Stimulated activated effector memory CD8-positive, alpha-beta T cell treated with anti-CD3 and anti-CD28 coated beads, Interleukin-12 subunit alpha, Interleukin-12 subunit beta, amount 100 ng/mL, for 72 hours (primary cell): Measurements from ENCODE around the gene SLC41A1.

Experiments
- ATAC-seq: fragments of 150-1000 bp; cut with Tn5 transposase; 2 replicates; pipeline ENCODE4 v1.10.0; 2021
- DNase-seq, 2 donors: peaks; one replicate each; pipeline ENCODE4 v3.0.0; 2021 to 2022; ENCODE audit warnings: low spot score in 2 of 2
- H3K27ac Mint-ChIP-seq: one replicate; pipeline ENCODE4 v1.8.0; 2022; ENCODE audit warnings: mild to moderate bottlenecking, mixed read lengths
- H3K36me3 Mint-ChIP-seq: one replicate; pipeline ENCODE4 v1.8.0; 2022; ENCODE audit warnings: mild to moderate bottlenecking, mixed read lengths
- H3K4me1 Mint-ChIP-seq: one replicate; pipeline ENCODE4 v1.8.0; 2022; ENCODE audit warnings: mixed read lengths
- H3K4me3 Mint-ChIP-seq: one replicate; pipeline ENCODE4 v1.8.0; 2022; ENCODE audit warnings: mild to moderate bottlenecking, mixed read lengths
- H3K9me3 Mint-ChIP-seq: one replicate; pipeline ENCODE4 v1.8.0; 2022; ENCODE audit warnings: mixed read lengths

The SLC41A1 gene

DNA sequence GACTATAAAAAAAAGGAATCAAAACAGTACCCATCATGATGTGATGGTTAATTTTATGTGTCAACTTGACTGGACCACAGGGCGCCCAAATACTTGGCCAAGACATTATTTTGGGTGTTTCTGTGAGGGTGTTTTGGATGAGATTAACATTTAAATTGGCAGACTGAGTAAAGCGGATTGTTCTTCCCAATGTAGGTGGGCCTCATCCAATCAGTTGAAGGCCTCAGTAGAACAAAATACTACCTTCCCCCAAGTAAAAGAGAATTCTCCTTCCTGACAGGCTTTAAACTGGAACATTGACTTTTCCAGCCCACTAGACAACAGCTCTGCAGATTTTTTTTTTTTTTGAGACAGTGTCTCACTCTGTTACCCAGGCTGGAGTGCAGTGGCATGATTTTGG, 48.4 kb downstream of the SLC41A1 start:
- DNase-seq (no peak), ATAC-seq (no peak)
- H3K27ac Mint-ChIP-seq: peak overlapping the region; percentile 29
- H3K36me3 Mint-ChIP-seq: peaks cover 40% of the 10 kb centered on the region
- H3K9me3 Mint-ChIP-seq: no peaks in the 10 kb centered on the region
- peaks cover 7% of the 10 kb centered on the region for H3K4me1 Mint-ChIP-seq
- H3K4me3 Mint-ChIP-seq: no peak overlapping the region

DNA sequence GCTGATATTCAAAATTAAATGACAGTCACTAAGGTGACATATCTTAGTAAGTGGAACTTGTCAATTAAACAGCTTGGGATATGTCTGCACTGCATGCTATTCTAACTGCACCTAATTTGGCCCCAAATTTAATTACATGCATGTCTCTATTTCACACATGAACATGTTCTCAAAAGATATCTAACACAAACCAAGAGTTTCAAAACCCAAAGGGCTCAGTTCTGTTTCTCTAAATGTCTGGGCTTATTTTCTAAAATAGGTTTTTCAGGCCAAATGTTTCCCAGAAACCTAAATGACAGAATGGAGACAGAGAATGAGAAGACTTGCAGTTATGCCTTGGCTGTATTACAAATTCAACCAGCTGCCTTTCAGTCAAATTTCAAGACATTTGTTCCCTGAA, 49.0 kb downstream of the SLC41A1 start:
- H3K36me3 Mint-ChIP-seq: peaks cover 34% of the 10 kb centered on the region
- H3K4me1 Mint-ChIP-seq: peaks cover 7% of the 10 kb centered on the region
- ATAC-seq (peak; percentile 64), DNase-seq (no peak)
- H3K4me3 Mint-ChIP-seq: no peak overlapping the region
- peak overlapping the region; percentile 29 for H3K27ac Mint-ChIP-seq
- H3K9me3 Mint-ChIP-seq: no peaks in the 10 kb centered on the region

DNA sequence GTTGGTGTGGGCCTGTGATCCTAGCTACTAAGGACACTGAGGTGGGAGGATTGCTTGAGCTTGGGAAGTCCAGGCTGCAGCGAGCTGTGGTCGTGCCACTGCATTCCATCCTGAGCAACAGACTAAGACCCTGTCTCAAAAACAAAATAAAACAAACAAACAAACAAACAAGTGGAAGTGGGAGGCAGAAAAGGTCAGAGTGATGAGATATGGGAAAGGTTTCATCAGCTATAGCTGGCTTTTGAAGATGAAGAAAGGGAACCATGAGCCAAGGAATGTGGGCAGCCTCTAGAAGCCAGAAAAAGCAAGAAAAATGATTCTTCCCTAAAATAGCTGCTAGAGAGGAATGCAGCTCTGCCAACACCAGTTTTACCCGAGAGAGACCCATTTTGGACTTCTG, 52.4 kb downstream of the SLC41A1 start:
- no peak overlapping the region for H3K4me3 Mint-ChIP-seq
- no peaks in the 10 kb centered on the region for H3K4me1 Mint-ChIP-seq
- peak overlapping the region; percentile 84 for H3K27ac Mint-ChIP-seq
- H3K36me3 Mint-ChIP-seq: peaks cover 9% of the 10 kb centered on the region
- ATAC-seq (no peak), DNase-seq (no peak)
- H3K9me3 Mint-ChIP-seq: no peaks in the 10 kb centered on the region

DNA sequence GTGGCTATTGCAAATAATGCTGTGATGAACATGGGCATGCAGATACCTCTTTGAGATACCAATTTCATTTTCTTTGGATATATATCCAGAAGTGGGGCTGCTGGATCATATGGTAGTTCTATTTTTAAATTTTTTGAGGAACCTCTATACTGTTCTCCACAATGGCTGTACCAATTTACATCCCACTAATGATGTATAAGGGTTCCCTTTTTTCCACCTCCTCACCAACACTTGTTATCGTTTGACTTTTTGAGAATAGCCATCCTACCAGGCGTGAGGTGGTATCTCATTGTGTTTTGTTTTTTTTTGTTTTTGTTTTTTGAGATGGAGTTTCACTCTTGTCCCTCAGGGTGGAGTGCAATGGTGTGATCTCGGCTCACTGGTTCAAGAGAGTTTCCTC, 56.4 kb downstream of the SLC41A1 start:
- DNase-seq: no peak
- ATAC-seq: no peak
- no peaks in the 10 kb centered on the region for H3K4me1 Mint-ChIP-seq
- H3K36me3 Mint-ChIP-seq: peaks cover 5% of the 10 kb centered on the region
- no peak overlapping the region for H3K27ac Mint-ChIP-seq
- H3K4me3 Mint-ChIP-seq: no peak overlapping the region
- no peaks in the 10 kb centered on the region for H3K9me3 Mint-ChIP-seq

DNA sequence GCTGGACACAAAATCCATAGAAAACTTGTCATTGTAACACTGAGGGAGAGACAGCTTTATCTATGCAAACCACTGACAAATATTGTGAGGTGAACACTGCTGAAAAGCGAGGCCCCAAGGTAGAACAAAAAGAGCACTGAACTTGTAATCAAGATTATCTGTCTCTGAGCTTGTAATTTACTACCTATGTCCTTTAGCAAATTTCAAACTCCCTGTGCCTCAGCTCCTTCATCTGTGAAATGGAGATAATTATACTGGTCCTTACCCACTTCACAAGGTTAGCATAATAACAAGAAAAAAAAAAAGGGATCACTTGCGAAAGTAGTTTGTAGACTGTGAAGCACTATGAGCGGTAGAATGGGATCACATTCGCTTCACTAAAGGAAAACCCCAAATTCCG, 58.1 kb downstream of the SLC41A1 start:
- Mint-ChIP-seq H3K4me3 (no peak overlapping the region), H3K36me3 (peaks cover 6% of the 10 kb centered on the region), H3K4me1 (peaks cover 14% of the 10 kb centered on the region), H3K27ac (no peak overlapping the region), H3K9me3 (no peaks in the 10 kb centered on the region)
- ATAC-seq (no peak), DNase-seq (no peak)

DNA sequence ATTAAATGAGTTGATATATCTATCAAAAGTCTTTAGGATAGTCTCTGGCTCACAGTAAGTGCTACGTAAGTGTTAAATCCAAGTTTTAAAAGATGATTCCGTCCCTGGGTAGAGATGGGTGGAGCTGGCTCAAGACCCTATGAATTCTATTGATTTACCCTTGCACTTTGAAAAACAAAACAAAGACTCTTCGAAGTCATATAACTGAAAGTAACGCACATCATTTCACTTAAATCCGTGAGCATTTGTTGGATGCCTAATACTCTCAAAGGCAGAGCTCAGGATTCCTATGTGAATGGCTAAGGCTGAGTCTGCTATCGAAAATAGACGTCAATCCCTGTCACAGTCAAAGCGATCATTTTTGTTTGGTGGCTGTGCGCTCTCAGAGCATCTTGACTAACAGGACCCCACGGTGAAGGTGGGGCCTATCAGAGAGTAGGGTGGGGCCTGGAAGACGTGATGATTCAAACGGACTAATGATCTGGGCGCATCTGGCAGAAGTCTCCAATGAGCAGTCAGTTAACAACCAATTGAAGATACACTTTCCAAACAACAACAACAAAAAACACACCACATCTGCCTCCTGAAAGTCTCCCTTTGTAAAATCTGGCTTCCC, 61.9 kb downstream of the SLC41A1 start:
- no peak for ATAC-seq
- peak overlapping the region; percentile 90 for H3K4me3 Mint-ChIP-seq
- no peak for DNase-seq
- H3K36me3 Mint-ChIP-seq: peaks cover 44% of the 10 kb centered on the region
- peaks cover 39% of the 10 kb centered on the region for H3K4me1 Mint-ChIP-seq
- H3K9me3 Mint-ChIP-seq: no peaks in the 10 kb centered on the region
- H3K27ac Mint-ChIP-seq: peak overlapping the region; percentile 99

DNA sequence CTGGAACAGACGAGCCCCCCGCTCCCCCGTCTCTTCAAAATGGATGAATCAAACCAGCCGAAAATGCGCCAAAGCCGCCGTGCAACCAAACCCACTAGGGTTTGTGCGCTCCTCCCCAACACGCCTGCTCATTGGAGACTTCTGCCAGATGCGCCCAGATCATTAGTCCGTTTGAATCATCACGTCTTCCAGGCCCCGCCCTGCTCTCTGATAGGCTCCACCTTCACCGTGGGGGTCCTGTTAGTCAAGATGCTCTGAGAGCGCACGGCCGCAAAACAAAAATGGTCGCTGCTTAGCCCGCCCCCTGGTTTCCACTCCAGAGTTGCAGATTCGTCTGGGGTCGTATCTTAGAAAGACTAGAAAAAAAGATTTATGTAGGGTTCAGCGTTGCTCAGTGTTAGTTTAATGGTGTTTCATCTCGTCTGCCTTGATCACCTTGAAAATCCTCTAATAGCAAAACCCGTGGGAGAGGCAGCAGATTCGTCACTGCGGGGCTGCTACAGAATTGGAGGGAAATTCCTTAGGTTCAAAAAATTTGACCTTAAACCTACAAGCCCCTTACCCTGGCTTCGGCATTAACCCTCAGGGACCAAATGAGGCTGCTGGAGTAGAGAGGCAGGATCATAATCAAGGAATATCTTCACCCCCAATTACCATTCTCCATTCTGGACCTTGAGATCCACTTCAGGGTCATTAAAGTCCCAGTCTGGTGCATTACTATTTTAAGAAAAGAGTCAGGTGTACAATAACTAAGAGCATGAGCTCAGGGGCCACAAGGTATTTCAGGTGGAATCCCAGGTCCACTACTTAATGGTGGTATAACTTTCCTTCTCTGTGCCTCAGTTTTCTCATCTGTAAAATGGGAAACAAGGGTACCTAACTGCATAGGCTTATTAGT, 62.6 kb downstream of the SLC41A1 start, which contains the start of gene NUCKS1:
Gene NUCKS1 (minus strand): TSS at position 45 of the 898 bp plus-strand sequence. CDS start 209 bp downstream, outside the sequence.
- H3K27ac Mint-ChIP-seq: peak within 1 kb of the TSS; percentile 99
- no peaks in the 10 kb centered on the region for H3K9me3 Mint-ChIP-seq
- H3K36me3 Mint-ChIP-seq: peaks cover 51% of the 10 kb centered on the region
- DNase-seq: peak; percentile 73 to 95
- H3K4me1 Mint-ChIP-seq: peaks cover 39% of the 10 kb centered on the region
- peak; percentile 87 for ATAC-seq
- H3K4me3 Mint-ChIP-seq: peak within 1 kb of the TSS; percentile 90

DNA sequence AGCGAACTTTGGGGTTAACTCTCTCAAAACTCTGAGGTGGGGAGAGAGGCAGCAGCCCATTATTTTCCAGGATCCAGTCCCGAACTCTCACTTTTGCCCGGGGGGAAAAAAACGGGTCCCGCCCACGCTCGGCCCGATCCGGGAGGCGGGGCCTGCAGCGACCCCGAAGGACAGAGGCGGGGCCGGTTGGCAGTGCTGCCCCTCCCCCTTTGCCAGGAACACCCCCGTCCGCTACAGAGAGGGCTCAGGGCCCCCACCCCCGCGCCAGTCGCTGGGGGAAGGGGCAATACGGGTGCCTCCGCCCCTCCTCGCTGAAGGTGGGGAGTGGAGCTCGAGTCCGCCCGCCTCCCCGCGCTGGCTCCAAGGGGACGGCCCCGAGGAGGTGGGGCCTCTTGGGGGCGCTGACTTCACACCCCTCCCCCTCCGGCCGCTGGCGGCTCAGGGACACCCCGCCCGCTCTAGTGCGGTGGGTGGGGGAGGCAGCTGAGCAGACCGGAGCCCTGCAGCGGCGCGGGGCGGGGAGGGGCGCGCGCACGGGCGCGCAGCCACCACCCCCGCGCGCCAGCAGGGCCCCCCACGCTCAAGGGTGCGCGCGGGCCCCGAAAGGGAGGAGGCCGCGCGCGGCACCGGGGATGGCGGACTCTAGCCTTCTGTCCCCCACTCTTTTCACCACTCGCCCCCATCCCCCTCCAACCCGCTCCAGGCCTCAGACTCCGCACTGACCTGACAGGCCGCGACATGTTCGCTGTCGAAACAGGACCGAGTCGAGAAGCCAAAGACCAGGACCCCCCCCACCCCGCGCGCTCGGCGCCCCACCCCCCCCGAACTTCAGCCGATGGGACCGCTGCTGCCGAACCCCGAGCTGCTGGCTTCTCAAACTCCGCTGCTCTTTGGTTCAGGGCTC, 63.5 kb downstream of the SLC41A1 start:
- DNase-seq (peak; percentile 95 to 97), ATAC-seq (peak; percentile 85)
- Mint-ChIP-seq H3K4me1 (peaks cover 39% of the 10 kb centered on the region), H3K36me3 (peaks cover 60% of the 10 kb centered on the region), H3K9me3 (no peaks in the 10 kb centered on the region), H3K27ac (peak overlapping the region; percentile 99), H3K4me3 (peak overlapping the region; percentile 90)

DNA sequence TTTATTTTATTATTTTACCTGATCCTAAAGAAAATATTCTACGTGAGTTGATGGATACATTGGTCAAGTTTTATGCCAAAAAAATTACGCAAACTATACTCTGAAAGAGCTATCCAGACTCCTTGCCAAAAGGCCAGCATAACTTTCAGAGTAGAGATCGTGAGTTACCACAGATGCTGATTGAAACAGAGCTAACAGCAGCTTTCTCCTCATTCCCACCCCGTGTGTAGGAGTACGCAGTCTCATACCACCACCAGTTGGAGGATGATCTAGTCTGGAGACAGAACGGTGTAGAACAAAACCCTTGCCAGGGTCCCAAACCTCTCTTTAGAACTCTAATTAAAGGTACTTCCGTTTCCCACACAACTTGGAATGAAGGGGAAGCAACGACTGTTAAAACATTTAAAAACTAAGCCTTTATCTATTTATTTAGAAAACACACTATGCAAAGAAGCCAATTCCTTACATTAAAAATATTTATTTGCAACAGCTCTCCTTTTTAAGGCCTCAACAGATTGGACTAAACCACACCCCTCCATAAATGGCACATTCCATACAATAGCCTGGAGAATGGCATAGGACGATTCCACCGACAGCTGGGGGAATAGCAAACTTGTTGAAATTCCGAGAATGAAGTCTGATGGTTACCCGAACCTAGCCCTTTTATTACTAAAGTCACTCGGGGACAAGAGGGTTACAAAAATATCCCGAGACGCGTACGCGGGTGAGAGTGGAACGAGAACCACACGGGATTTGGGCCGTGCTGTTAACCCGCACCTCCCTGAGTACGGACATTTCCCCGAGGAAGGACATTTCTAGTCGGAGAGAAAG, 64.4 kb downstream of the SLC41A1 start:
- peak; percentile 52 for ATAC-seq
- Mint-ChIP-seq H3K9me3 (no peaks in the 10 kb centered on the region), H3K36me3 (peaks cover 60% of the 10 kb centered on the region), H3K4me1 (peaks cover 46% of the 10 kb centered on the region), H3K4me3 (peak overlapping the region; percentile 90), H3K27ac (peak overlapping the region; percentile 99)
- peak; percentile 15 to 72 for DNase-seq

DNA sequence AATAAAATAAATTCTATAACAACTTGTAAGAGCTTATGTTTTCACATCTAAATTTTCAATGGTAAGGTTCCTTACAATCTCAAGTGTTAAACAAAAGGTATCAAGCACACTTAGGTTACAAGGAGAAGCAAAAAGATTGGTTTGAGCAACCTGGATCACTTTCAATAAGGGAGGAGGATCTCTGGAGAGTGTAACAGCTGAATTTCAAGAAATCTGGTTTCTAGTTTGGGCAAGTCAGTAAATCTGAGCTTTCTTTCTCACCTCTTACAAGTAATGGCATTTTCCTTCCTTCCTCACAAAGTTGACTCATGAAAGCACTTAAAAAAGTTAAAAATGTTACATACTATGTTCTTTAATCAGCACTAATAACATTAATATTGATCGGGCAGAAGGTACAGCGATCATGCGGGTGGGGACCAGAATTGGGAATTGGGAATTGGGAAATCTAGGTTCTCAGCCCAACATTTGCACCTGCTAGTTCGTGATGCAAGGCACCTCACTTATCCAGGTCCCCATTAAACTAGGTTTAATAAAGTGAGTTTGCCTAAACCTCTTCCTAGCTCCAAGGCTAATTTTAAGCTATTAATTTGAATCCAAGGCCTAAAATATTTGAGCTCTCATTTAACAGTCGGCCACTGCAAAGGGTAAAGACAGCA, 66.1 kb downstream of the SLC41A1 start:
- no peak for DNase-seq
- peak overlapping the region; percentile 68 for H3K27ac Mint-ChIP-seq

DNA sequence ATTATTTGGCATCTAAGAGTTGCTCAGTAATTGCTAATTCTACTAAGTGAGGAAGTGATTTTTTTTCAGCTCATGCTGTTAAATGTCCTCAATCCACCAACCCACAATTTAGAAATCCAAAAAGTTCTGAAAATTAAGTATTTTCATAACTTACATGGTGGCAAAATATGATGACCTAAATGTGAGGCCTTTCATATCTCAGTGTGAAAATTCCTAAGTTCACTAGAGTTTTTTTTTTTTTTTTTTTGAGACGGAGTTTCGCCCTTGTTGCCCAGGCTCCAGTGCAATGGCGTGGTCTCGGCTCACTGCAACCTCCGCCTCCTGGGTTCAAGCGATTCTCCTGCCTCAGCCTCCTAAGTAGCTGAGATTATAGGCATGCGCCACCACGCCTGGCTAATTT, 68.6 kb downstream of the SLC41A1 start:
- H3K36me3 Mint-ChIP-seq: peaks cover 82% of the 10 kb centered on the region
- peaks cover 48% of the 10 kb centered on the region for H3K4me1 Mint-ChIP-seq
- DNase-seq (no peak), ATAC-seq (no peak)
- no peak overlapping the region for H3K4me3 Mint-ChIP-seq
- H3K9me3 Mint-ChIP-seq: no peaks in the 10 kb centered on the region
- H3K27ac Mint-ChIP-seq: no peak overlapping the region

More for the DNA sequence above, 66.1 kb downstream of the SLC41A1 start:
- ATAC-seq: no peak
- Mint-ChIP-seq H3K4me1 (peaks cover 53% of the 10 kb centered on the region), H3K4me3 (peak overlapping the region; percentile 90), H3K36me3 (peaks cover 69% of the 10 kb centered on the region), H3K9me3 (no peaks in the 10 kb centered on the region)

DNA sequence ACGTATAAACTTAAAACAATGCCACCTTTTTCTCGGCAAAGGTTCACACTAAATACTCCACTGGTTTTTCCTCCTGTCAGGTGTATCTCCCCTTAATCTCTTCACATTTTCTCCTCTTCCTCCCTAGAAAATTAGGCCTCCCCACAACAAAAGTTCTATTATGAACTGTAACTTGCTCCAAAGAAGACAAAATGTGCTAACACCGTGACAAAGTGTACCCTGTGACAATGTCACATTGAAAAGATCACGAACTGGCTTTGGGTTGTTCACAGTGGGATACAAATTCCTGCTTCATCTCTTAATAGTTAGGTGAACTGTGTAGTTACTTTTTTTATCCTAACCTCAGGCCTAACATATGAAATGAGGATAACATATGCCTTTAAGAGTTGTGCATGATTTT, 69.0 kb downstream of the SLC41A1 start:
- Mint-ChIP-seq H3K4me3 (no peak overlapping the region), H3K9me3 (no peaks in the 10 kb centered on the region), H3K27ac (no peak overlapping the region), H3K4me1 (peaks cover 52% of the 10 kb centered on the region), H3K36me3 (peaks cover 82% of the 10 kb centered on the region)
- DNase-seq (no peak), ATAC-seq (no peak)

DNA sequence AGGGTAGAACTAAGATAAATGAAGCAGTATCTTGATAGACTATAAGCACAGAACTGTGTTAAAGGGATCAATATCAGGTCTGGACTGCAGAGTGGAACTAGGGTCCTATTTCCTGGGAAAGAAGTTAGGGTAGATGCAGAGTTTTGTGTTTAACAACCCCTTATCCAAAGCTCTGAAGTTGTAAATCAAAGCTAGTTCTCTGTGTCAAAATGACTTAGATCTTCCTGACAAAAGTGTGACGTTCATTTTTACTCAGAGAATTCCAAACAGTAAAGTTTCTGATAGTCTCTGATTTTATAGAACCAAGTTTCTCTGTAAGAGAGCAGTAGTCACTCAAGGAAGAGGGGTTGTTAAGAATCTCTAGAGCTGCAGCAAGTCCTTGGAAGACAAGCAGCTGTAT, 71.3 kb downstream of the SLC41A1 start:
- peaks cover 75% of the 10 kb centered on the region for H3K36me3 Mint-ChIP-seq
- DNase-seq (no peak), ATAC-seq (no peak)
- H3K27ac Mint-ChIP-seq: no peak overlapping the region
- H3K4me1 Mint-ChIP-seq: peaks cover 41% of the 10 kb centered on the region
- H3K4me3 Mint-ChIP-seq: no peak overlapping the region
- no peaks in the 10 kb centered on the region for H3K9me3 Mint-ChIP-seq
